H9 (cell line): Measurements from ENCODE around the gene HORMAD2. TPM values are rescaled to one million over a fixed set of nuclear protein-coding genes. Genes with fewer than 3 reads are reported as not detected.

ENCODE experiments used
- DNase-seq: peaks from one replicate; pipeline ENCODE4 v3.0.0-alpha.2; 2017
- H2AFZ ChIP-seq: one replicate; pipeline ENCODE4 v1.6.1; 2013; ENCODE audit warnings: mild to moderate bottlenecking, low read length, control low read depth, moderate library complexity
- H2AK5ac ChIP-seq: 2 replicates; pipeline ENCODE4 v1.6.1; 2013; ENCODE audit warnings: low read length, control low read depth, mixed read lengths; ENCODE audit not compliant: insufficient read length
- H2BK120ac ChIP-seq: one replicate; pipeline ENCODE4 v1.6.1; 2013; ENCODE audit warnings: low read depth, mild to moderate bottlenecking, low read length, control low read depth, inconsistent platforms; ENCODE audit not compliant: poor library complexity, severe bottlenecking
- H2BK12ac ChIP-seq: 2 replicates; pipeline ENCODE4 v1.6.1; 2013; ENCODE audit warnings: low read length, control low read depth, mixed read lengths, low read depth; ENCODE audit not compliant: insufficient read length
- H2BK15ac ChIP-seq: 2 replicates; pipeline ENCODE4 v1.6.1; 2013; ENCODE audit warnings: low read depth, low read length, control low read depth
- H2BK20ac ChIP-seq: one replicate; pipeline ENCODE4 v1.6.1; 2013; ENCODE audit warnings: low read depth, mild to moderate bottlenecking, low read length, control low read depth, inconsistent platforms; ENCODE audit not compliant: poor library complexity, severe bottlenecking
- H2BK5ac ChIP-seq: 2 replicates; pipeline ENCODE4 v1.6.1; 2013; ENCODE audit warnings: low read length, control low read depth, mixed read lengths; ENCODE audit not compliant: insufficient read length
- H3K14ac ChIP-seq: 2 replicates; pipeline ENCODE4 v1.6.1; 2013; ENCODE audit warnings: low read length, control low read depth; ENCODE audit not compliant: insufficient read depth
- H3K18ac ChIP-seq: 2 replicates; pipeline ENCODE4 v1.6.1; 2013; ENCODE audit warnings: low read depth, mild to moderate bottlenecking, mixed read lengths, low read length, control low read depth; ENCODE audit not compliant: insufficient read length
- H3K23ac ChIP-seq: 2 replicates; pipeline ENCODE4 v1.6.1; 2013; ENCODE audit warnings: low read length, control low read depth, mixed read lengths, low read depth; ENCODE audit not compliant: insufficient read length
- H3K23me2 ChIP-seq: 2 replicates; pipeline ENCODE4 v1.6.1; 2013; ENCODE audit warnings: low read depth, mild to moderate bottlenecking, mixed read lengths, low read length, control low read depth; ENCODE audit not compliant: insufficient read length, poor library complexity, severe bottlenecking
- H3K27ac ChIP-seq: 2 replicates; pipeline ENCODE4 v1.5.1; 2013; ENCODE audit warnings: low read length, control low read depth, mixed read lengths, low read depth; ENCODE audit not compliant: insufficient read length
- H3K27me3 ChIP-seq: 2 replicates; pipeline ENCODE4 v1.6.1; 2013; ENCODE audit warnings: low read length, control low read depth, inconsistent platforms; ENCODE audit not compliant: insufficient read depth
- H3K4ac ChIP-seq: 2 replicates; pipeline ENCODE4 v1.6.1; 2013; ENCODE audit warnings: low read depth, mild to moderate bottlenecking, control low read depth, inconsistent platforms, low read length, moderate library complexity
- H3K4me1 ChIP-seq: 2 replicates; pipeline ENCODE4 v1.6.1; 2013; ENCODE audit warnings: low read length, control low read depth, inconsistent platforms; ENCODE audit not compliant: insufficient read depth
- H3K4me2 ChIP-seq: 2 replicates; pipeline ENCODE4 v1.6.1; 2013; ENCODE audit warnings: low read length, control low read depth, mixed read lengths; ENCODE audit not compliant: insufficient read length, insufficient read depth
- H3K56ac ChIP-seq: 2 replicates; pipeline ENCODE4 v1.6.1; 2013; ENCODE audit warnings: low read depth, mild to moderate bottlenecking, mixed read lengths, low read length, control low read depth; ENCODE audit not compliant: insufficient read length
- H3K79me1 ChIP-seq: 2 replicates; pipeline ENCODE4 v1.6.1; 2013; ENCODE audit warnings: low read depth, mild to moderate bottlenecking, moderate library complexity, low read length, control low read depth, inconsistent platforms; ENCODE audit not compliant: insufficient read depth, poor library complexity, severe bottlenecking
- H3K79me2 ChIP-seq: 2 replicates; pipeline ENCODE4 v1.6.1; 2013; ENCODE audit warnings: low read length, control low read depth, inconsistent platforms; ENCODE audit not compliant: insufficient read depth
- H3K9ac ChIP-seq: 2 replicates; pipeline ENCODE4 v1.6.1; 2013; ENCODE audit warnings: low read length, control low read depth, mixed read lengths; ENCODE audit not compliant: insufficient read length; ENCODE audit errors: extremely low read depth
- H3K9me3 ChIP-seq: one replicate; pipeline ENCODE4 v1.6.1; 2013; ENCODE audit warnings: low read depth, low read length, inconsistent platforms; ENCODE audit not compliant: control insufficient read depth
- H3T11ph ChIP-seq: one replicate; pipeline ENCODE4 v1.6.1; 2013; ENCODE audit warnings: mild to moderate bottlenecking, low read length, control low read depth, inconsistent platforms
- H4K20me1 ChIP-seq: one replicate; pipeline ENCODE4 v1.6.1; 2013; ENCODE audit not compliant: control insufficient read depth, insufficient read length, insufficient read depth
- H4K5ac ChIP-seq: 2 replicates; pipeline ENCODE4 v1.6.1; 2013; ENCODE audit warnings: low read depth, mild to moderate bottlenecking, mixed read lengths, low read length, control low read depth; ENCODE audit not compliant: insufficient read length
- H4K8ac ChIP-seq: replicated peaks from 2 replicates; pipeline ENCODE4 v1.6.1; 2013; ENCODE audit warnings: low read length, control low read depth, mixed read lengths, low read depth; ENCODE audit not compliant: insufficient read length
- H4K91ac ChIP-seq: 2 replicates; pipeline ENCODE4 v1.6.1; 2013; ENCODE audit warnings: low read depth, mild to moderate bottlenecking, moderate library complexity, mixed read lengths, low read length, control low read depth; ENCODE audit not compliant: insufficient read length
- H3K27ac Mint-ChIP-seq, 3 experiments: 2 replicates in 2 of 3; 3 replicates in 1 of 3; pipeline ENCODE4 v1.8.0; 2020 to 2021; ENCODE audit warnings: mixed read lengths in 3 of 3, mild to moderate bottlenecking in 1 of 3, moderate library complexity in 1 of 3
- H3K27me3 Mint-ChIP-seq: 2 replicates; pipeline ENCODE4 v1.8.0; 2021; ENCODE audit warnings: low read depth, mild to moderate bottlenecking, moderate library complexity, mixed read lengths
- H3K36me3 Mint-ChIP-seq, 3 experiments: 2 replicates in 2 of 3; 3 replicates in 1 of 3; pipeline ENCODE4 v1.8.0; 2020 to 2021; ENCODE audit warnings: low read depth in 3 of 3, mixed read lengths in 3 of 3; ENCODE audit not compliant: insufficient read depth in 1 of 3
- H3K4me1 Mint-ChIP-seq, 2 experiments: 2 replicates each; pipeline ENCODE4 v1.8.0; 2020; ENCODE audit warnings: mixed read lengths in 2 of 2
- H3K4me3 Mint-ChIP-seq, 2 experiments: 2 replicates in 1 of 2; 3 replicates in 1 of 2; pipeline ENCODE4 v1.8.0; 2020 to 2021; ENCODE audit warnings: mild to moderate bottlenecking in 2 of 2, mixed read lengths in 2 of 2, moderate library complexity in 1 of 2
- H3K9me3 Mint-ChIP-seq, 2 experiments: 2 replicates in 1 of 2; 3 replicates in 1 of 2; pipeline ENCODE4 v1.8.0; 2020; ENCODE audit warnings: mild to moderate bottlenecking in 2 of 2, mixed read lengths in 2 of 2, moderate library complexity in 1 of 2
- CTCF ChIP-seq: fragments of 200-600 bp; sonication (generic); conservative IDR thresholded peaks from 3 replicates; pipeline ENCODE4 v1.8.0; 2021; ENCODE audit warnings: antibody characterized with exemption, mild to moderate bottlenecking
- total RNA-seq: library from RNA; stranded (reverse); gene quantifications from 2 replicates; pipeline ENCODE4 v1.2.1, GENCODE V29; 2021

The HORMAD2 gene
- total RNA-seq, 1 experiment from 2014 or later, result not detected

GRCh38 chr22:30187094-30187493 is 106.8 kb downstream of the HORMAD2 start:
- Mint-ChIP-seq H3K9me3 (no peaks in the 10 kb centered on the region), H3K27ac (no peak overlapping the region), H3K4me3 (no peak overlapping the region), H3K4me1 (peaks cover 21 to 28% of the 10 kb centered on the region in 2 experiments), H3K36me3 (no peaks in the 10 kb centered on the region), H3K27me3 (no peaks in the 10 kb centered on the region)
- H3K9ac ChIP-seq, result no peak overlapping the region
- no peak overlapping the region for H3K4ac ChIP-seq
- H2BK15ac ChIP-seq, result no peak overlapping the region
- H4K5ac ChIP-seq, result no peak overlapping the region
- H2BK120ac ChIP-seq, result no peak overlapping the region
- no peaks in the 10 kb centered on the region for H3K79me1 ChIP-seq
- H3K4me1 ChIP-seq, result peaks cover 2% of the 10 kb centered on the region; the same call in 1 of the 2 replicates
- no peak overlapping the region for H3T11ph ChIP-seq
- no peaks in the 10 kb centered on the region for H4K20me1 ChIP-seq
- no peaks in the 10 kb centered on the region for H3K9me3 ChIP-seq
- no peak for DNase-seq
- H3K23me2 ChIP-seq, result no peaks in the 10 kb centered on the region
- no peak overlapping the region for H2BK20ac ChIP-seq
- no peaks in the 10 kb centered on the region for H3K27me3 ChIP-seq
- H3K23ac ChIP-seq, result no peak overlapping the region
- H3K4me2 ChIP-seq, result no peak overlapping the region
- no peak overlapping the region for H3K56ac ChIP-seq
- no peak for TF ChIP-seq CTCF
- no peak overlapping the region for H3K18ac ChIP-seq
- no peak overlapping the region for H2BK5ac ChIP-seq
- no peak overlapping the region for H4K91ac ChIP-seq
- H2AFZ ChIP-seq, result no peak overlapping the region
- H3K27ac ChIP-seq, result no peak overlapping the region
- H3K79me2 ChIP-seq, result no peaks in the 10 kb centered on the region
- H3K14ac ChIP-seq, result no peak overlapping the region
- H4K8ac ChIP-seq, result no peak overlapping the region
- no peak overlapping the region for H2BK12ac ChIP-seq
- H2AK5ac ChIP-seq, result no peak overlapping the region
